HEK293 (cell line): Measurements from ENCODE around the gene NELFB.

Experiments
- KLF10 ChIP-seq: fragments of 450-650 bp; IDR thresholded peaks from 2 replicates; pipeline ENCODE4 v1.5.1; 2018; ENCODE audit warnings: missing biosample characterization, mild to moderate bottlenecking, missing genetic modification characterization
- KLF7 ChIP-seq: fragments of 450-650 bp; formaldehyde crosslinking; IDR thresholded peaks from 2 replicates; pipeline ENCODE4 v1.5.1; 2016; ENCODE audit warnings: missing biosample characterization, missing genetic modification characterization, borderline replicate concordance
- SP2 ChIP-seq: fragments of 450-650 bp; formaldehyde crosslinking; IDR thresholded peaks from 2 replicates; pipeline ENCODE4 v1.5.1; 2016; ENCODE audit warnings: missing biosample characterization, missing genetic modification characterization
- ZBTB21 ChIP-seq: fragments of 450-650 bp; formaldehyde crosslinking; IDR thresholded peaks from 2 replicates; pipeline ENCODE4 v1.5.1; 2017; ENCODE audit warnings: missing biosample characterization, missing genetic modification characterization
- ZBTB8A ChIP-seq: fragments of 450-650 bp; formaldehyde crosslinking; IDR thresholded peaks from 2 replicates; pipeline ENCODE4 v1.5.1; 2016; ENCODE audit warnings: missing biosample characterization, missing genetic modification characterization
- ZNF112 ChIP-seq: fragments of 450-650 bp; formaldehyde crosslinking; IDR thresholded peaks from 2 replicates; pipeline ENCODE4 v1.5.0; 2017; ENCODE audit warnings: missing biosample characterization, missing genetic modification characterization
- ZNF146 ChIP-seq: fragments of 450-650 bp; formaldehyde crosslinking; IDR thresholded peaks from 2 replicates; pipeline ENCODE4 v1.5.1; 2016; ENCODE audit warnings: missing biosample characterization, missing genetic modification characterization
- ZNF155 ChIP-seq: fragments of 450-650 bp; formaldehyde crosslinking; IDR thresholded peaks from 2 replicates; pipeline ENCODE4 v1.5.1; 2016; ENCODE audit warnings: missing biosample characterization, missing genetic modification characterization
- ZNF169 ChIP-seq: fragments of 450-650 bp; formaldehyde crosslinking; IDR thresholded peaks from 2 replicates; pipeline ENCODE4 v1.5.1; 2016; ENCODE audit warnings: missing biosample characterization, missing genetic modification characterization
- ZNF202 ChIP-seq: fragments of 450-650 bp; formaldehyde crosslinking; IDR thresholded peaks from 2 replicates; pipeline ENCODE4 v1.5.1; 2016; ENCODE audit warnings: missing biosample characterization, missing genetic modification characterization, borderline replicate concordance
- ZNF311 ChIP-seq: fragments of 450-650 bp; formaldehyde crosslinking; IDR thresholded peaks from 2 replicates; pipeline ENCODE4 v1.5.1; 2017; ENCODE audit warnings: missing biosample characterization, missing genetic modification characterization, borderline replicate concordance
- ZNF354C ChIP-seq: fragments of 450-650 bp; formaldehyde crosslinking; IDR thresholded peaks from 2 replicates; pipeline ENCODE4 v1.5.1; 2016; ENCODE audit warnings: missing biosample characterization, missing genetic modification characterization, low read depth, borderline replicate concordance
- ZNF48 ChIP-seq: fragments of 450-650 bp; formaldehyde crosslinking; IDR thresholded peaks from 2 replicates; pipeline ENCODE4 v1.5.1; 2016; ENCODE audit warnings: missing biosample characterization, missing genetic modification characterization
- ZNF558 ChIP-seq: fragments of 450-650 bp; formaldehyde crosslinking; IDR thresholded peaks from 2 replicates; pipeline ENCODE4 v1.5.1; 2016; ENCODE audit warnings: missing biosample characterization, missing genetic modification characterization
- ZNF600 ChIP-seq: fragments of 450-650 bp; formaldehyde crosslinking; IDR thresholded peaks from 2 replicates; pipeline ENCODE4 v1.5.1; 2016; ENCODE audit warnings: missing biosample characterization, missing genetic modification characterization
- ZNF621 ChIP-seq: fragments of 450-650 bp; formaldehyde crosslinking; IDR thresholded peaks from 2 replicates; pipeline ENCODE4 v1.5.1; 2017; ENCODE audit warnings: missing biosample characterization, missing genetic modification characterization
- ZNF792 ChIP-seq: fragments of 450-650 bp; formaldehyde crosslinking; IDR thresholded peaks from 2 replicates; pipeline ENCODE4 v1.5.1; 2016; ENCODE audit warnings: missing biosample characterization, missing genetic modification characterization
- ZSCAN23 ChIP-seq: fragments of 450-650 bp; formaldehyde crosslinking; IDR thresholded peaks from 2 replicates; pipeline ENCODE4 v1.5.1; 2016; ENCODE audit warnings: missing biosample characterization, missing genetic modification characterization
- ZXDB ChIP-seq: fragments of 450-650 bp; formaldehyde crosslinking; IDR thresholded peaks from 2 replicates; pipeline ENCODE4 v1.5.1; 2016; ENCODE audit warnings: missing biosample characterization, missing genetic modification characterization
- TF ChIP-seq, protein P1 (sequence below): fragments of 450-650 bp; formaldehyde crosslinking; IDR thresholded peaks from 2 replicates; pipeline ENCODE4 v1.5.1; 2016; ENCODE audit warnings: missing biosample characterization, missing genetic modification characterization
- TF ChIP-seq, protein P2 (sequence below): fragments of 450-650 bp; formaldehyde crosslinking; IDR thresholded peaks from 2 replicates; pipeline ENCODE4 v1.5.1; 2017; ENCODE audit warnings: missing biosample characterization, missing genetic modification characterization
- TF ChIP-seq, protein P3 (sequence below): fragments of 450-650 bp; formaldehyde crosslinking; conservative IDR thresholded peaks from 2 replicates; pipeline ENCODE4 v1.5.1; 2016; ENCODE audit warnings: low read depth, missing biosample characterization, missing genetic modification characterization
- TF ChIP-seq, protein P4 (sequence below): fragments of 450-650 bp; IDR thresholded peaks from 2 replicates; pipeline ENCODE4 v1.5.1; 2018; ENCODE audit warnings: missing biosample characterization, mild to moderate bottlenecking, missing genetic modification characterization
- TF ChIP-seq, protein P5 (sequence below): fragments of 450-650 bp; formaldehyde crosslinking; IDR thresholded peaks from 2 replicates; pipeline ENCODE4 v1.5.1; 2016; ENCODE audit warnings: missing biosample characterization, missing genetic modification characterization, borderline replicate concordance

The NELFB gene

DNA sequence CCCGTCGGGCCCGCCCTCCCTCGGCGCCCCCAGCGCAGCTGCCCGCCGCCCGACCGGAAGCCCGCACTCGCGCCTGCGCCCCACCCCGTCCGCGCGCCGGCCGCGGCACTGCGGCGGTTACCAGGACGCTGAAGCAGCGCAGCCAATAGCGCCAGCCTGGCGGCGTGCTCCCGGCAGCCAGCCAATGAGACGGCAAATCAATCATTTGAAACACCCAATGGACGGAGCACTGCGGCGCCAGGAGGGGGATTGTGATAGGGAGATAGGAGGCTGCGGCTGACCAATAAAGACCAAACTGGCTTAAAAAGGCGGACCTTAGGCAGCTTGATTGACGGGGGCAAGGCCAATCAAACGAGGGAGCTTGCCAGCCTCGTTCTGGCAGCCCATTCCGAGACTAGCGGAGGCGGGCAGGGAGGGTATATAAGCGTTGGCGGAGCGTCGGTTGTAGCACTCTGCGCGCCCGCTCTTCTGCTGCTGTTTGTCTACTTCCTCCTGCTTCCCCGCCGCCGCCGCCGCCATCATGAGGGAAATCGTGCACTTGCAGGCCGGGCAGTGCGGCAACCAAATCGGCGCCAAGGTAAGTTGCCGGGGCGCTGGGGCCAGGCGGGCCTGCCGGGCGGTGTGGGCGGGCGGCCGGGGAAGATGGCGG is 14.2 kb upstream of the NELFB start, which contains the start of gene TUBB4B (continued):
- TF ChIP-seq ZNF112 (tag by site-specific recombination) (no peak), ZNF558 (tag by site-specific recombination) (no peak), ZBTB8A (tag by site-specific recombination) (no peak), KLF10 (tag by site-specific recombination) (peak; percentile 39; the same call in 1 of the 2 replicates), ZSCAN23 (tag by site-specific recombination) (no peak), ZNF146 (peak; percentile 17; the same call in 1 of the 2 replicates), ZNF202 (no peak), ZNF354C (tag by site-specific recombination) (no peak), ZNF169 (tag by site-specific recombination) (no peak), ZNF621 (tag by site-specific recombination) (no peak), ZNF311 (tag by site-specific recombination) (no peak), ZNF792 (no peak), ZXDB (tag by site-specific recombination) (peak; percentile 15), ZNF155 (tag by site-specific recombination) (no peak), ZNF48 (tag by site-specific recombination) (no peak), KLF7 (peak; percentile 29; the same call in 1 of the 2 replicates), ZNF600 (tag by site-specific recombination) (0 out of 2 replicates have a peak, but pooled peaks have one; percentile 8), ZBTB21 (tag by site-specific recombination) (no peak), SP2 (tag by site-specific recombination) (peak; percentile 99)
- TF ChIP-seq, protein P1, sequence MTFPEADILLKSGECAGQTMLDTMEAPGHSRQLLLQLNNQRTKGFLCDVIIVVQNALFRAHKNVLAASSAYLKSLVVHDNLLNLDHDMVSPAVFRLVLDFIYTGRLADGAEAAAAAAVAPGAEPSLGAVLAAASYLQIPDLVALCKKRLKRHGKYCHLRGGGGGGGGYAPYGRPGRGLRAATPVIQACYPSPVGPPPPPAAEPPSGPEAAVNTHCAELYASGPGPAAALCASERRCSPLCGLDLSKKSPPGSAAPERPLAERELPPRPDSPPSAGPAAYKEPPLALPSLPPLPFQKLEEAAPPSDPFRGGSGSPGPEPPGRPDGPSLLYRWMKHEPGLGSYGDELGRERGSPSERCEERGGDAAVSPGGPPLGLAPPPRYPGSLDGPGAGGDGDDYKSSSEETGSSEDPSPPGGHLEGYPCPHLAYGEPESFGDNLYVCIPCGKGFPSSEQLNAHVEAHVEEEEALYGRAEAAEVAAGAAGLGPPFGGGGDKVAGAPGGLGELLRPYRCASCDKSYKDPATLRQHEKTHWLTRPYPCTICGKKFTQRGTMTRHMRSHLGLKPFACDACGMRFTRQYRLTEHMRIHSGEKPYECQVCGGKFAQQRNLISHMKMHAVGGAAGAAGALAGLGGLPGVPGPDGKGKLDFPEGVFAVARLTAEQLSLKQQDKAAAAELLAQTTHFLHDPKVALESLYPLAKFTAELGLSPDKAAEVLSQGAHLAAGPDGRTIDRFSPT (tag by site-specific recombination): no peak
- TF ChIP-seq, protein P2, sequence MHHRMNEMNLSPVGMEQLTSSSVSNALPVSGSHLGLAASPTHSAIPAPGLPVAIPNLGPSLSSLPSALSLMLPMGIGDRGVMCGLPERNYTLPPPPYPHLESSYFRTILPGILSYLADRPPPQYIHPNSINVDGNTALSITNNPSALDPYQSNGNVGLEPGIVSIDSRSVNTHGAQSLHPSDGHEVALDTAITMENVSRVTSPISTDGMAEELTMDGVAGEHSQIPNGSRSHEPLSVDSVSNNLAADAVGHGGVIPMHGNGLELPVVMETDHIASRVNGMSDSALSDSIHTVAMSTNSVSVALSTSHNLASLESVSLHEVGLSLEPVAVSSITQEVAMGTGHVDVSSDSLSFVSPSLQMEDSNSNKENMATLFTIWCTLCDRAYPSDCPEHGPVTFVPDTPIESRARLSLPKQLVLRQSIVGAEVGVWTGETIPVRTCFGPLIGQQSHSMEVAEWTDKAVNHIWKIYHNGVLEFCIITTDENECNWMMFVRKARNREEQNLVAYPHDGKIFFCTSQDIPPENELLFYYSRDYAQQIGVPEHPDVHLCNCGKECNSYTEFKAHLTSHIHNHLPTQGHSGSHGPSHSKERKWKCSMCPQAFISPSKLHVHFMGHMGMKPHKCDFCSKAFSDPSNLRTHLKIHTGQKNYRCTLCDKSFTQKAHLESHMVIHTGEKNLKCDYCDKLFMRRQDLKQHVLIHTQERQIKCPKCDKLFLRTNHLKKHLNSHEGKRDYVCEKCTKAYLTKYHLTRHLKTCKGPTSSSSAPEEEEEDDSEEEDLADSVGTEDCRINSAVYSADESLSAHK: peak; percentile 32; the same call in 1 of the 2 replicates
- TF ChIP-seq, protein P3, sequence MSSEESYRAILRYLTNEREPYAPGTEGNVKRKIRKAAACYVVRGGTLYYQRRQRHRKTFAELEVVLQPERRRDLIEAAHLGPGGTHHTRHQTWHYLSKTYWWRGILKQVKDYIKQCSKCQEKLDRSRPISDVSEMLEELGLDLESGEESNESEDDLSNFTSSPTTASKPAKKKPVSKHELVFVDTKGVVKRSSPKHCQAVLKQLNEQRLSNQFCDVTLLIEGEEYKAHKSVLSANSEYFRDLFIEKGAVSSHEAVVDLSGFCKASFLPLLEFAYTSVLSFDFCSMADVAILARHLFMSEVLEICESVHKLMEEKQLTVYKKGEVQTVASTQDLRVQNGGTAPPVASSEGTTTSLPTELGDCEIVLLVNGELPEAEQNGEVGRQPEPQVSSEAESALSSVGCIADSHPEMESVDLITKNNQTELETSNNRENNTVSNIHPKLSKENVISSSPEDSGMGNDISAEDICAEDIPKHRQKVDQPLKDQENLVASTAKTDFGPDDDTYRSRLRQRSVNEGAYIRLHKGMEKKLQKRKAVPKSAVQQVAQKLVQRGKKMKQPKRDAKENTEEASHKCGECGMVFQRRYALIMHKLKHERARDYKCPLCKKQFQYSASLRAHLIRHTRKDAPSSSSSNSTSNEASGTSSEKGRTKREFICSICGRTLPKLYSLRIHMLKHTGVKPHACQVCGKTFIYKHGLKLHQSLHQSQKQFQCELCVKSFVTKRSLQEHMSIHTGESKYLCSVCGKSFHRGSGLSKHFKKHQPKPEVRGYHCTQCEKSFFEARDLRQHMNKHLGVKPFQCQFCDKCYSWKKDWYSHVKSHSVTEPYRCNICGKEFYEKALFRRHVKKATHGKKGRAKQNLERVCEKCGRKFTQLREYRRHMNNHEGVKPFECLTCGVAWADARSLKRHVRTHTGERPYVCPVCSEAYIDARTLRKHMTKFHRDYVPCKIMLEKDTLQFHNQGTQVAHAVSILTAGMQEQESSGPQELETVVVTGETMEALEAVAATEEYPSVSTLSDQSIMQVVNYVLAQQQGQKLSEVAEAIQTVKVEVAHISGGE: peak; percentile 71
- TF ChIP-seq, protein P4, sequence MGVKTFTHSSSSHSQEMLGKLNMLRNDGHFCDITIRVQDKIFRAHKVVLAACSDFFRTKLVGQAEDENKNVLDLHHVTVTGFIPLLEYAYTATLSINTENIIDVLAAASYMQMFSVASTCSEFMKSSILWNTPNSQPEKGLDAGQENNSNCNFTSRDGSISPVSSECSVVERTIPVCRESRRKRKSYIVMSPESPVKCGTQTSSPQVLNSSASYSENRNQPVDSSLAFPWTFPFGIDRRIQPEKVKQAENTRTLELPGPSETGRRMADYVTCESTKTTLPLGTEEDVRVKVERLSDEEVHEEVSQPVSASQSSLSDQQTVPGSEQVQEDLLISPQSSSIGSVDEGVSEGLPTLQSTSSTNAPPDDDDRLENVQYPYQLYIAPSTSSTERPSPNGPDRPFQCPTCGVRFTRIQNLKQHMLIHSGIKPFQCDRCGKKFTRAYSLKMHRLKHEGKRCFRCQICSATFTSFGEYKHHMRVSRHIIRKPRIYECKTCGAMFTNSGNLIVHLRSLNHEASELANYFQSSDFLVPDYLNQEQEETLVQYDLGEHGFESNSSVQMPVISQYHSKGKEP: 0 out of 2 replicates have a peak, but pooled peaks have one; percentile 18
- TF ChIP-seq, protein P5, sequence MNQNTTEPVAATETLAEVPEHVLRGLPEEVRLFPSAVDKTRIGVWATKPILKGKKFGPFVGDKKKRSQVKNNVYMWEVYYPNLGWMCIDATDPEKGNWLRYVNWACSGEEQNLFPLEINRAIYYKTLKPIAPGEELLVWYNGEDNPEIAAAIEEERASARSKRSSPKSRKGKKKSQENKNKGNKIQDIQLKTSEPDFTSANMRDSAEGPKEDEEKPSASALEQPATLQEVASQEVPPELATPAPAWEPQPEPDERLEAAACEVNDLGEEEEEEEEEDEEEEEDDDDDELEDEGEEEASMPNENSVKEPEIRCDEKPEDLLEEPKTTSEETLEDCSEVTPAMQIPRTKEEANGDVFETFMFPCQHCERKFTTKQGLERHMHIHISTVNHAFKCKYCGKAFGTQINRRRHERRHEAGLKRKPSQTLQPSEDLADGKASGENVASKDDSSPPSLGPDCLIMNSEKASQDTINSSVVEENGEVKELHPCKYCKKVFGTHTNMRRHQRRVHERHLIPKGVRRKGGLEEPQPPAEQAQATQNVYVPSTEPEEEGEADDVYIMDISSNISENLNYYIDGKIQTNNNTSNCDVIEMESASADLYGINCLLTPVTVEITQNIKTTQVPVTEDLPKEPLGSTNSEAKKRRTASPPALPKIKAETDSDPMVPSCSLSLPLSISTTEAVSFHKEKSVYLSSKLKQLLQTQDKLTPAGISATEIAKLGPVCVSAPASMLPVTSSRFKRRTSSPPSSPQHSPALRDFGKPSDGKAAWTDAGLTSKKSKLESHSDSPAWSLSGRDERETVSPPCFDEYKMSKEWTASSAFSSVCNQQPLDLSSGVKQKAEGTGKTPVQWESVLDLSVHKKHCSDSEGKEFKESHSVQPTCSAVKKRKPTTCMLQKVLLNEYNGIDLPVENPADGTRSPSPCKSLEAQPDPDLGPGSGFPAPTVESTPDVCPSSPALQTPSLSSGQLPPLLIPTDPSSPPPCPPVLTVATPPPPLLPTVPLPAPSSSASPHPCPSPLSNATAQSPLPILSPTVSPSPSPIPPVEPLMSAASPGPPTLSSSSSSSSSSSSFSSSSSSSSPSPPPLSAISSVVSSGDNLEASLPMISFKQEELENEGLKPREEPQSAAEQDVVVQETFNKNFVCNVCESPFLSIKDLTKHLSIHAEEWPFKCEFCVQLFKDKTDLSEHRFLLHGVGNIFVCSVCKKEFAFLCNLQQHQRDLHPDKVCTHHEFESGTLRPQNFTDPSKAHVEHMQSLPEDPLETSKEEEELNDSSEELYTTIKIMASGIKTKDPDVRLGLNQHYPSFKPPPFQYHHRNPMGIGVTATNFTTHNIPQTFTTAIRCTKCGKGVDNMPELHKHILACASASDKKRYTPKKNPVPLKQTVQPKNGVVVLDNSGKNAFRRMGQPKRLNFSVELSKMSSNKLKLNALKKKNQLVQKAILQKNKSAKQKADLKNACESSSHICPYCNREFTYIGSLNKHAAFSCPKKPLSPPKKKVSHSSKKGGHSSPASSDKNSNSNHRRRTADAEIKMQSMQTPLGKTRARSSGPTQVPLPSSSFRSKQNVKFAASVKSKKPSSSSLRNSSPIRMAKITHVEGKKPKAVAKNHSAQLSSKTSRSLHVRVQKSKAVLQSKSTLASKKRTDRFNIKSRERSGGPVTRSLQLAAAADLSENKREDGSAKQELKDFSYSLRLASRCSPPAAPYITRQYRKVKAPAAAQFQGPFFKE (tag by site-specific recombination): no peak
